ENCODE data around the gene TENT4A. TPM values are rescaled to one million over a fixed set of nuclear protein-coding genes. Genes with fewer than 3 reads are reported as not detected.
A peak's percentile ranks its signal among the peaks of the same experiment; 100 is the strongest.
"Not testable (repeated sequence)": the region's sequence is repeated elsewhere in the genome, so short reads cannot be mapped to it uniquely, and the experiment has no call there.

The TENT4A gene
- total RNA-seq, 1 experiment from 2014 or later = 3.3 TPM

- no peak for DNase-seq (ENCODE audit: low spot score)
- in situ Hi-C loops (cut with HindIII; ENCODE audit: low sequenced_read_pairs) = no loop called here
Measured at GRCh38 chr5:6759983-6760382, 46.8 kb downstream of the TENT4A start.

- in situ Hi-C loops (cut with HindIII; ENCODE audit: low sequenced_read_pairs) = no loop called here
- no peak for DNase-seq (ENCODE audit: low spot score)
Measured at GRCh38 chr5:6760686-6761085, 47.5 kb downstream of the TENT4A start.

GRCh38 chr5:6761333-6761732 is 48.1 kb downstream of the TENT4A start:
- in situ Hi-C loops (cut with HindIII; ENCODE audit: low sequenced_read_pairs) = no loop called here
- no peak for DNase-seq (ENCODE audit: low spot score)

- DNase-seq (ENCODE audit: low spot score) = no peak
- in situ Hi-C loops (cut with HindIII; ENCODE audit: low sequenced_read_pairs) = no loop called here
Measured at GRCh38 chr5:6762116-6762515, 48.9 kb downstream of the TENT4A start.

GRCh38 chr5:6762697-6763096 is 49.5 kb downstream of the TENT4A start:
- in situ Hi-C loops (cut with HindIII; ENCODE audit: low sequenced_read_pairs) = no loop called here
- DNase-seq (ENCODE audit: low spot score) = no peak

- DNase-seq (ENCODE audit: low spot score) = no peak
- in situ Hi-C loops (cut with HindIII; ENCODE audit: low sequenced_read_pairs) = no loop called here
Measured at GRCh38 chr5:6763191-6763590, 50.0 kb downstream of the TENT4A start.

- in situ Hi-C loops (cut with HindIII; ENCODE audit: low sequenced_read_pairs) = no loop called here
- peak; percentile 75 for DNase-seq (ENCODE audit: low spot score)
Measured at GRCh38 chr5:6765612-6766525, 52.6 kb downstream of the TENT4A start.

GRCh38 chr5:6766604-6767093 is 53.4 kb downstream of the TENT4A start:
- peak; percentile 51 for DNase-seq (ENCODE audit: low spot score)
- in situ Hi-C loops (cut with HindIII; ENCODE audit: low sequenced_read_pairs) = no loop called here

DNA sequence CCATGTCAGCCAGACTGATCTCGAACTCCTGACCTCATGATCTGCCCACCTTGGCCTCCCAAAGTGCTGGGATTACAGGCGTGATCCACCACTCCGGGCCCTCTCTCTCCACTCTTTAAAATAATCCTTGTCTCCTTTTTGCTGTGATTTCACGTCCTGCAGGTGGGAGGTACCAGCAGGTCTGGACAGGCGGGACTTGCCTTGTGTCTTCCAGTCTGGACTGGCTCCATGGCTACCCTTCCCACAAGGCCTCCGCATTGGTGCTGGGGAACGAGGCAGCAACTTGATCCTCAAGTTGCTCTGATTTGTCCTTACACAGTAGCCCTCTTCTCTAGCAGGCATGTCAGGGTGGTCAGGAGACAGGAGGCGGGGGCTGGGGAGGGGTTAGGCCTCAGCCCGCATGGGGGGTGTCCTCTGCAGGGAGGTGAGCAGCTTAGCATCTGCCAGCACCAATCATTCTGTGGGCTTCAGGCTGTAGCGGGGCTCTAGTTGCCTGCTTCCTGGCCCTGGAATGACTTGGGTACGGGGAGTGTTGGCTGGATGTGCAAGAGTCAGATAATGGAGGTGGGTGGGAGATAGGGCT is 54.3 kb downstream of the TENT4A start:
- DNase-seq (ENCODE audit: low spot score) = no peak
- in situ Hi-C loops (cut with HindIII; ENCODE audit: low sequenced_read_pairs) = no loop called here

GRCh38 chr5:6768590-6769230 is 55.5 kb downstream of the TENT4A start:
- in situ Hi-C loops (cut with HindIII; ENCODE audit: low sequenced_read_pairs) = no loop called here
- no peak for DNase-seq (ENCODE audit: low spot score)

DNA sequence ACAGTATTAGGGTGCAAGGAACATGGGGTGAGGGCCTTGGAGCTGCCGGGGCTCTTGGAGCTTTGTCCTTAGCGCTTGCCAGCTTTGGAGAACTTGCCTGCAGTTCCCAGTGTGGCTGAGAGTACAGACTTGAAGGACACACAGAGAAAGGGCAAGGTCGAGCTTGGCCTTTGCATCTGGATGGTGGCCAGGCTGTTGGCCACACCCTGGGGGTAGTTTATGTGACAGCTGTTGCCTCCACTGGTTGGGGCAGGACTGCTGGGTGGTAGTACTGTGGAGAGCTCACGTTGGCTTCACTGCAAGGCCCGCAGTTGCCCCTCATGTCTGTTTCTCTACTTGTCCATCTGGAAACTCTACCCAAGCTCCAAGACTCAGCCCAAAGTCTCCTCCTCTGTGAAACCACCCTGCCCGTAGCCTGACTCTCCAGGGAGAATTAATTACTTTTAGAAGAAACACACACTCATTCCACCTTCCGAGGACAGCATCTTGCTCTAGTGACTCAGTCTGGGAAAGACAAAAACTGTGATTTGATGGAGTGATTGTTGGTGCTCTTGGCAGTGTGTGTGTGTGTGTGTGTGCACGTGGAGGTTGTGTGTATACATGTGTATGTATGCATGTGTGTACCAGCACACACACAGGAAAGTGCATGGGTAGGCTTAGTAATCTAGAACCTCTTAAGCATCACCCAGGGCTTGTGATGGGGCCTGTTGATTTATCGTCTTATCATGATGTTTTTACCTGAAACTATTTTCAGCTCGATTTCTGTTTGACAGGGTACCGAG is 57.8 kb downstream of the TENT4A start:
- in situ Hi-C loops (cut with HindIII; ENCODE audit: low sequenced_read_pairs) = no loop called here
- no peak for DNase-seq (ENCODE audit: low spot score)

GRCh38 chr5:6772886-6773285 is 59.7 kb downstream of the TENT4A start:
- no peak for DNase-seq (ENCODE audit: low spot score)
- in situ Hi-C loops (cut with HindIII; ENCODE audit: low sequenced_read_pairs) = no loop called here

- peak; percentile 31 for DNase-seq (ENCODE audit: low spot score)
- in situ Hi-C loops (cut with HindIII; ENCODE audit: low sequenced_read_pairs) = no loop called here
Measured at GRCh38 chr5:6773342-6774035, 60.3 kb downstream of the TENT4A start.

DNA sequence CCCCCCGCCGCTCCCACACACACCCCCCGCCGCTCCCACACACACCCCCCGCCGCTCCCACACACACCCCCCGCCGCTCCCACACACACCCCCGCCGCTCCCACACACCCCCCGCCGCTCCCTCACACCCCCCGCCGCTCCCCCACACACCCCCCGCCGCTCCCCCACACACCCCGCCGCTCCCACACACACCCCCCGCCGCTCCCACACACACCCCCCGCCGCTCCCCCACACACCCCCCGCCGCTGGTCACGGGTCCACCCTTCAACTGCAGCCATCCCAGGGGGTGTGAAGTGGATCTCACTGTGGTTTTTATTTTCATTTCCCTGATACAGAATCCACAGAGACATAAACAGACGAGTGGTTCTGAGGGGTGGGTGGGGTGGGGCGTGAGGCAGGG is 61.0 kb downstream of the TENT4A start:
- in situ Hi-C loops (cut with HindIII; ENCODE audit: low sequenced_read_pairs); DNase-seq (ENCODE audit: low spot score): not testable (repeated sequence)

DNA sequence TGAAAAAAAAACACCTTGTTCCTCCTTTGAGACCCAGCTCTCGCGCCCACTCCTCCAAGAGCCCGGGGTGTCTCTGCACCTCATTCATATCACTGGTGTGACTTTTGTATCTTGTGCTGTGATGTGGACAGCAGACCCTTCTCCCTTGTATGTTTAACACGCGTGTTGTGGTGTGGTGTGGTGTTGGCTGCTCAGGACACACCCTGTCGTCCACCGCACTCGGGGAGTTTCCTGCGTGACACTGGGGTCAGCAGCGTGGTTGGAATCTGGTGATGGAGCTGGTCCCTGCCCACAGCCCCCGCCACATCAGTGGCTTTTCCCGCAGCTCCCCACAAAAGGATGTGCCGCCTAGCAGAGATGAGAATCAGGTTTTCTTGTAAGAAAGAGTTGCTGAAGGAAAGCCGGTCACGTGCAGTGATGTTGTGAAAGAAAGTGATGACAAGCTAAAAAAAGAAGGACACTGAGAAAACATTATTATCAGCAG is 61.5 kb downstream of the TENT4A start:
- no peak for DNase-seq (ENCODE audit: low spot score)

DNA sequence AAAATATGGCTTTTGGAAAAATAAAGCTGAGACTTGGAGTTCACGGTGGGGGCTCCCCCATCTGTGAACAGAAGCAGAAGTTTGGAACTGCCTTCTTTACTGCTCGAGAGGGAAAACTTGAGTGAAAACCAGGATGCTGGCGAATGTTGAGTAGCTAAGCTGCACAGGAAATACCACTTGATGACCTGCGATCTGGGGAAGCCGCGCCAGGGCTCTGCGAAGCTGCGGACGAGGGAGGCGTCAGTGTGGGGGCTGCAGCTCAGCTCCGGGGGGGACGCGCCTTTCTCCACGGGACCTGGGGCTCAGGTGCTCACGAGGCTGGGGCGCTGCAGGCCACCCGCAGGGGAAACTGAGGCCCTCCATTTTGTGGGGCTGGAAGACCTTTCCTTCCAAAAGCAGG is 62.3 kb downstream of the TENT4A start:
- in situ Hi-C loops (cut with HindIII; ENCODE audit: low sequenced_read_pairs) = no loop called here
- DNase-seq (ENCODE audit: low spot score) = no peak

More for the DNA sequence above, 61.5 kb downstream of the TENT4A start:
- in situ Hi-C loops (cut with HindIII; ENCODE audit: low sequenced_read_pairs) = no loop called here

DNA sequence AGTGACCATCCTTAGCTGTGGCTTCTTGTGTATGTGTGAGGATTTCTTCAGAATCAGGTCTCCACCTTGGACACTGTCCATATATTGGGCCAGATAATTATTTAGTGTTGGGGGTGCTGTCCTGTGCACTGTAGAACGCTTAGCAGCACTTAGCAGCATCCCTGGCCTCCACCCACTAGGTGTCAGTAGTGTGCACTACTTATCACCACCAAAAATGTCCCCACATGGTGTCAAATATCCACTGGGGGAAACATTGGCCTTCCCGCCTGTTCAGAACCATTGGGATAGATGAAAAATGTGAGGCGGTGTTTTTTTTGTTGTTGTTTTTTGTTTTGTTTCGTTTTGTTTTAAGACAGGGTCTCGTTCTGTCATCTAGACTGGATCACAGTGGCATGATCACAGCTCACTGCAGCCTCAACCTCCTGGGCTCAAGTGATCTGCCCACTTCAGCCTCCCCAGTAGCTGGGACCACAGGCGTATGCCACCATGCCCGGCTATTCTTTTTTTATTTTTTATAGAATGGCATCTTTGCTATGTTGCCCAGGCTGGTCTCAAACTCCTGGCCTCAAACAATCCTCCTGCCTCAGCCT is 67.7 kb downstream of the TENT4A start:
- no peak for DNase-seq (ENCODE audit: low spot score)
- in situ Hi-C loops (cut with HindIII; ENCODE audit: low sequenced_read_pairs) = no loop called here

DNA sequence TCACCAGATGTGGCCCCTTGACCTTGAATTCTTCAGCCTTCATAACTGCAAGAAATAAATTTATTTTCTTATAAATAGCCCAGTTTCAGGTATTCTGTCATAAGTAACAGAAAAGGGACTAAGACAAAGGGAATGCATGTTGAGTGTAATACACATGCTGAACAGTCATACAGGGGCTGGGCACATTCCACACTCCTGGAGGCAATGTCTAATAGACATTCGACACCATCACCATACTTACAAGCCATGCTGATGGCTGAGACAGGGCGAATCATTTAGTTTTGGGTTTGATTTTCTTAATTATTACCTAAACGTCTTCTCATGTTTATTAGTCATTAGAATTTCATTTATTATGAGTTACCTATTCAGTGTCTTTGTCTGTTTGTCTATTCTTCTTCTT is 68.5 kb downstream of the TENT4A start:
- DNase-seq (ENCODE audit: low spot score) = no peak
- in situ Hi-C loops (cut with HindIII; ENCODE audit: low sequenced_read_pairs) = no loop called here
